OCI-LY7 (cell line): Measurements from ENCODE around the gene PARP3. TPM values are rescaled to one million over a fixed set of nuclear protein-coding genes. Genes with fewer than 3 reads are reported as not detected.
"Not testable (repeated sequence)": the region's sequence is repeated elsewhere in the genome, so short reads cannot be mapped to it uniquely, and the experiment has no call there.

Experiments
- BruUV-seq: library from RNA; stranded (reverse); fragments of 400-500 nt; replicated peaks from 2 replicates; lab custom pipeline; 2021; lab: Mats Ljungman, UMichigan
- CTCF ChIA-PET: fragments of 300-600 bp; sonication (Branson Sonifier 250); formaldehyde crosslinking; loops from one replicate; lab custom pipeline; 2022; ENCODE audit warnings: antibody characterized with exemption; ENCODE audit not compliant: unreplicated experiment; lab: Charles Lee
- POLR2A ChIA-PET: fragments of 300-600 bp; sonication (Branson Sonifier 250); formaldehyde crosslinking; loops from one replicate; lab custom pipeline; 2022; ENCODE audit warnings: antibody characterized with exemption; lab: Charles Lee
- DNase-seq: peaks from one replicate; pipeline ENCODE4 v3.0.0-alpha.2; 2015; ENCODE audit warnings: low spot score
- H2AFZ ChIP-seq: fragments of 200-600 bp; sonication (generic), shearing (Covaris generic); 2 replicates; pipeline ENCODE4 v1.6.1; 2014; ENCODE audit warnings: mild to moderate bottlenecking, antibody characterized with exemption, low read length, moderate library complexity
- H3K27ac ChIP-seq: fragments of 200-600 bp; sonication (generic); 2 replicates; pipeline ENCODE4 v1.5.1; 2014; ENCODE audit warnings: mixed run types, low read depth, mild to moderate bottlenecking, moderate library complexity, low read length, inconsistent platforms; ENCODE audit not compliant: poor library complexity, severe bottlenecking
- H3K36me3 ChIP-seq: fragments of 200-600 bp; sonication (generic); 2 replicates; pipeline ENCODE4 v1.6.1; 2014; ENCODE audit warnings: mild to moderate bottlenecking, antibody characterized with exemption, low read length, moderate library complexity, mixed read lengths; ENCODE audit not compliant: insufficient read depth
- H3K4me1 ChIP-seq: fragments of 200-600 bp; sonication (generic); 2 replicates; pipeline ENCODE4 v1.5.1; 2014; ENCODE audit warnings: mild to moderate bottlenecking, low read length; ENCODE audit not compliant: insufficient read depth, poor library complexity, severe bottlenecking
- H3K4me2 ChIP-seq: fragments of 200-600 bp; sonication (generic); 2 replicates; pipeline ENCODE4 v1.6.1; 2014; ENCODE audit warnings: mild to moderate bottlenecking, low read length
- H3K4me3 ChIP-seq: fragments of 200-600 bp; sonication (generic); 2 replicates; pipeline ENCODE4 v1.5.1; 2014; ENCODE audit warnings: mild to moderate bottlenecking, low read depth, low read length; ENCODE audit not compliant: poor library complexity, severe bottlenecking
- H3K79me2 ChIP-seq: fragments of 200-600 bp; sonication (generic); 2 replicates; pipeline ENCODE4 v1.6.1; 2016; ENCODE audit warnings: low read depth, mild to moderate bottlenecking, low read length, moderate library complexity, mixed read lengths; ENCODE audit not compliant: insufficient read depth
- H3K9me2 ChIP-seq: fragments of 200-600 bp; sonication (generic); 2 replicates; pipeline ENCODE4 v1.6.1; 2016; ENCODE audit warnings: mild to moderate bottlenecking, low read length, mixed read lengths; ENCODE audit not compliant: insufficient read depth
- H3K9me3 ChIP-seq: fragments of 200-600 bp; sonication (generic); 2 replicates; pipeline ENCODE4 v1.6.1; 2014; ENCODE audit warnings: mild to moderate bottlenecking, mixed run types, low read length, mixed read lengths
- H4K20me1 ChIP-seq: fragments of 200-600 bp; sonication (generic); 2 replicates; pipeline ENCODE4 v1.6.1; 2014; ENCODE audit warnings: mild to moderate bottlenecking, antibody characterized with exemption, low read length, moderate library complexity, mixed read lengths; ENCODE audit not compliant: insufficient read depth
- EZH2phosphoT487 ChIP-seq: fragments of 200-600 bp; sonication (generic); IDR thresholded peaks from 2 replicates; pipeline ENCODE4 v1.6.1; 2018; ENCODE audit warnings: low read depth, borderline replicate concordance, mild to moderate bottlenecking, mixed run types, antibody characterized with exemption, low read length, moderate library complexity, mixed read lengths
- intact Hi-C: fragments of 100-400 bp; cut with micrococcal nuclease; formaldehyde crosslinking; loops from one replicate; pipeline ENCODE4 v1.10.0; 2022; ENCODE audit not compliant: unreplicated experiment
- total RNA-seq, 2 experiments: library from RNA; depleted of rRNA in 1 of 2; stranded (reverse); fragments of >200 nt in 1 of 2; shearing (Covaris generic) in 1 of 2; gene quantifications; 2 replicates each; pipeline ENCODE4 v1.2.3, GENCODE V29; 2014 to 2022
- TF ChIP-seq, protein P1 (sequence below): fragments of 200-600 bp; sonication (generic); conservative IDR thresholded peaks from 2 replicates; pipeline ENCODE4 v1.5.1; 2014; ENCODE audit warnings: mild to moderate bottlenecking, antibody characterized with exemption, low read length, moderate library complexity, mixed read lengths

The PARP3 gene
- total RNA-seq, 2 experiments from 2014 or later, result 11.9 to 12.0 TPM

DNA sequence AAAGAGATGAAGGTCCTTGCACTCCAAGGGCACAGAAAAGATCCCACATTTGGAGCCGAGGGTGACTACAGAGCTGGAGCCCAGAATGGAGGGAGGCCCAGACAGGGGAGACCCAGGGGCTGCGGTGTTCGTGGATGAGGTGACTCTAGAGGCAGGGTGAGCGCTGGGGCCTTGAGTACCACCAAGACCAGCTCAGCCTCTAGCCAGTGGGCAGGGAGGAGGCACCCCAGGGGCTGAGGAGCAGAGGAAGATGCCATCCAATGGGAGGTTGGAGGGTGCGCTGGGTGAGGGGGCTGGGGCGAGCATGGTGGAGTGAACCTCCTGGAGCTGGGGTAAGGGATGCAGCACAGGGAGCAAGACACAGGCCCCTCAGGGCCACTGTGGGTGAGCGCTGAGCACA is 13.7 kb upstream of the PARP3 start:
- BruUV-seq, result no TSS peak
- ChIA-PET CTCF (no interaction called here), POLR2A (no interaction called here)
- H3K36me3 ChIP-seq, result peaks cover 24% of the 10 kb centered on the region
- H3K4me1 ChIP-seq, result no peaks in the 10 kb centered on the region
- no peak for DNase-seq
- no peaks in the 10 kb centered on the region for H3K9me2 ChIP-seq
- no peak overlapping the region for H3K27ac ChIP-seq
- no peak overlapping the region for H3K4me2 ChIP-seq
- no peak overlapping the region for H3K4me3 ChIP-seq
- H2AFZ ChIP-seq, result no peak overlapping the region
- TF ChIP-seq, protein P1, sequence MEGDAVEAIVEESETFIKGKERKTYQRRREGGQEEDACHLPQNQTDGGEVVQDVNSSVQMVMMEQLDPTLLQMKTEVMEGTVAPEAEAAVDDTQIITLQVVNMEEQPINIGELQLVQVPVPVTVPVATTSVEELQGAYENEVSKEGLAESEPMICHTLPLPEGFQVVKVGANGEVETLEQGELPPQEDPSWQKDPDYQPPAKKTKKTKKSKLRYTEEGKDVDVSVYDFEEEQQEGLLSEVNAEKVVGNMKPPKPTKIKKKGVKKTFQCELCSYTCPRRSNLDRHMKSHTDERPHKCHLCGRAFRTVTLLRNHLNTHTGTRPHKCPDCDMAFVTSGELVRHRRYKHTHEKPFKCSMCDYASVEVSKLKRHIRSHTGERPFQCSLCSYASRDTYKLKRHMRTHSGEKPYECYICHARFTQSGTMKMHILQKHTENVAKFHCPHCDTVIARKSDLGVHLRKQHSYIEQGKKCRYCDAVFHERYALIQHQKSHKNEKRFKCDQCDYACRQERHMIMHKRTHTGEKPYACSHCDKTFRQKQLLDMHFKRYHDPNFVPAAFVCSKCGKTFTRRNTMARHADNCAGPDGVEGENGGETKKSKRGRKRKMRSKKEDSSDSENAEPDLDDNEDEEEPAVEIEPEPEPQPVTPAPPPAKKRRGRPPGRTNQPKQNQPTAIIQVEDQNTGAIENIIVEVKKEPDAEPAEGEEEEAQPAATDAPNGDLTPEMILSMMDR, result no peak
- no peak for TF ChIP-seq EZH2phosphoT487
- no peaks in the 10 kb centered on the region for H4K20me1 ChIP-seq
- no peaks in the 10 kb centered on the region for H3K9me3 ChIP-seq
- H3K79me2 ChIP-seq, result no peaks in the 10 kb centered on the region
- intact Hi-C loops, result no loop called here

DNA sequence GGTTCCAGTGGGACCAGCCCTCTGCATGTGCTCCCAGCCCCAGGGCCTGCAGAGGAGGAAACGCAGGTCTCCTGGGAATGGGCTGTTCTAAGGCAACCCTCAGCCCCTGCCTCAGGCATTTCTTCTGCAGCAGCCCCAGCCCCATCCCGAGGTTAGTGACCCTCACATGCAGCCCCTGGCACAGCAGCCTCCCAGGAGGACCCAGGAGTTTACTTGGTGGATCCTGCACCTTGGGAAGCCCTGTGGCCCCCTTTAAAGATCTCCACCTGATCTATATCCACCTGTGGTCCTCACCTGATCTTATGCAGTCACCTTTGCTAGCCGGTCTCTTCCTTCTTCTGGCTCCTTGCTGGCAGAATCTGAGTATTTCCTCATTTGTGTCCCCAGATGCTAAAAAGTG is 13.2 kb upstream of the PARP3 start:
- POLR2A ChIA-PET, H3K27ac ChIP-seq, CTCF ChIA-PET, DNase-seq, H3K4me2 ChIP-seq, BruUV-seq, H3K9me2 ChIP-seq, H2AFZ ChIP-seq, intact Hi-C loops, H3K4me3 ChIP-seq, H3K79me2 ChIP-seq, H3K9me3 ChIP-seq, H4K20me1 ChIP-seq, H3K4me1 ChIP-seq: not testable (repeated sequence)
- H3K36me3 ChIP-seq, result peaks cover 29% of the 10 kb centered on the region

DNA sequence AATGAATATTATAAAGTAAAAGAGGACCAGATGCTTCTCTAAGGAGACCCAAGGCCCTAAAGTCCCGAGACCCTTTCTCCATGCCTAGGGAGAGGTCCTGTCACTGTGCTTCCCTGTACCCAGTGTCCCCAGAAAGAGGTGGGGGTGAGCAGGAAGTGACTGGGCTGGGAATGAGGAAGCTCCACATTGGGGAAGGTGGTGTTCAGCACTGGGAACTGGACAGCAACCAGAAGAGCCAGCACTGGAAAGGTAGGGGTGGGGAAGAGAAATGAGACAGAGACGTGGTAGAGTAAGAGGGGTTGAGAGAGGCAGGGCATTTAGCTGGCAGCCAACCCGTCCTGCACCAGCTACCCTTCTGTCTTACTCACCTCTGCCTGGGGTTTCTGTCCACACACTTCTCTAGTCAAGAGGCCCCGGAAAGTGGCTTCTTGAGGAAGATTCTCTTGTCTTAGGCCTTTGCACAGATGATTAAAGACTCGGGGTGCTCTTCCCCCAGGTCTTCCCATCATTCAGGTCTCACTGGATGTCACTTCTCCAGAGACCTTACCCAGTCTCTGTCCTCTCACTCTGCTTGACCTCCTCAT is 12.7 kb upstream of the PARP3 start:
- CTCF ChIA-PET, result no interaction called here
- POLR2A ChIA-PET, result no interaction called here
- Histone ChIP-seq H3K4me2 (no peak overlapping the region), H3K36me3 (peaks cover 34% of the 10 kb centered on the region), H2AFZ (no peak overlapping the region), H3K4me3 (no peak overlapping the region), H3K79me2 (no peaks in the 10 kb centered on the region), H3K27ac (no peak overlapping the region), H3K9me2 (no peaks in the 10 kb centered on the region), H3K9me3 (no peaks in the 10 kb centered on the region), H3K4me1 (no peaks in the 10 kb centered on the region), H4K20me1 (no peaks in the 10 kb centered on the region)
- intact Hi-C loops, result no loop called here
- no peak for DNase-seq
- no peak for TF ChIP-seq EZH2phosphoT487
- TF ChIP-seq, protein P1, result no peak
- BruUV-seq, result no TSS peak
